HuH-7.5 (cell line): ENCODE data around the gene FAF2.

ENCODE experiments used
- DNase-seq: peaks from one replicate; pipeline ENCODE4 v3.0.0; 2011; ENCODE audit warnings: low spot score

The FAF2 gene

GRCh38 chr5:176531902-176532493 lies 83.8 kb downstream of the FAF2 start:
- DNase-seq, result no peak

- no peak for DNase-seq
Observed at GRCh38 chr5:176532795-176533194, 84.6 kb downstream of the FAF2 start.

DNA sequence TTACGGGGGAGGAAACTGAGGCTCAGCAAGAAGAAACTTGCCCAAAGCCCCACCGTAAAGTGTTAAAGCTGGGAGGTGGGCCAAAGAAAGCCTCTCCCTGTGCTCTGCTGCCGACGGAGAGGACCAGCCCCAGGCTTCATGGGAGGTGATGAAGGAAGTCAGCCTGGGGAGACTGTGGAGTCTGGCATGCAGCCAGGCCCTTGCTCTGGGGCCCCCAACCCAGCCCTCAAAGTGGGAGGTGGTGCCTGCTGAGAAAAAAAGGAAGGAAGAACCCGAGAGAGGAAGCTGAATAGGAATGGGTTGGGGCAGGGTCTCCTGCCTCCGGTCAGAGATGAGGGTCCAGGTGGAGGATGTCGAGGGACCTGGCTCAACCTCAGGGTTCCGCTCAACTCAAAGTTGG lies 85.2 kb downstream of the FAF2 start:
- DNase-seq, result no peak

DNA sequence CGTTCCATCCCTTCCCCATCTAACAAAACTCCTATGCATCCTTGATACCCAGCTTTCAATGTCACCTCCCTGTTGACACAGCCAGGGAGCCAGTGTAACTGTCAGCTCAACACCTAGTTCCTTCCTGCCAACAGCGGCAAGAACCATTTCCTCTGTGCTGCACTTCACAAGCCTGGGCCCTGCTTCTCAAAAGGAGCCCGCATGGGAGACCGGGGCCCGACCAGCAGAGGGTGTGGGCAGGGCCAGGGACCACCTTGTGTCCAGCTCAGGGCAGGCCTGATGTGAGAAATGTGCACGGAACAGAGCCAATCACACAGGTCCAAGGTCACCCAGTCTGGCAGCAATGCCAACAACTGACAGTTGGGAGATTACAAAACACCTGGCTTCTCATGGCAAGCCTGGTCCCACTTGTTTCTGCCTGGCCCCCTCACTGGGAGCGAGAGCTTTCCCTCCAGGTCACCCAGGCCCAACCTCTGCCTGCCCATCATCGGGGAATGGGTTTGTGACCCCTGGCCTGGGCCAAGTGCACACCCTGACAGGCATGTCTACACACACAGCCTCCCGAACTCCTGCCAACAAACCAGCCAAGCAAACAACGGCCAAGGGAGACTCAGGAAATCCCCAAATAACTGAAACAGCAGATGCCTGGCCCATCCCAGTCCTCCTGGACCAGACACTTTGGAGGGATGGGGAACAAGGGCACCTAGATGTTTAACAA lies 85.9 kb downstream of the FAF2 start:
- DNase-seq, result no peak

GRCh38 chr5:176534640-176535039 lies 86.5 kb downstream of the FAF2 start:
- no peak for DNase-seq

GRCh38 chr5:176535101-176535663 lies 87.0 kb downstream of the FAF2 start:
- no peak for DNase-seq

- DNase-seq, result no peak
Observed at GRCh38 chr5:176535664-176536131, 87.5 kb downstream of the FAF2 start.

DNA sequence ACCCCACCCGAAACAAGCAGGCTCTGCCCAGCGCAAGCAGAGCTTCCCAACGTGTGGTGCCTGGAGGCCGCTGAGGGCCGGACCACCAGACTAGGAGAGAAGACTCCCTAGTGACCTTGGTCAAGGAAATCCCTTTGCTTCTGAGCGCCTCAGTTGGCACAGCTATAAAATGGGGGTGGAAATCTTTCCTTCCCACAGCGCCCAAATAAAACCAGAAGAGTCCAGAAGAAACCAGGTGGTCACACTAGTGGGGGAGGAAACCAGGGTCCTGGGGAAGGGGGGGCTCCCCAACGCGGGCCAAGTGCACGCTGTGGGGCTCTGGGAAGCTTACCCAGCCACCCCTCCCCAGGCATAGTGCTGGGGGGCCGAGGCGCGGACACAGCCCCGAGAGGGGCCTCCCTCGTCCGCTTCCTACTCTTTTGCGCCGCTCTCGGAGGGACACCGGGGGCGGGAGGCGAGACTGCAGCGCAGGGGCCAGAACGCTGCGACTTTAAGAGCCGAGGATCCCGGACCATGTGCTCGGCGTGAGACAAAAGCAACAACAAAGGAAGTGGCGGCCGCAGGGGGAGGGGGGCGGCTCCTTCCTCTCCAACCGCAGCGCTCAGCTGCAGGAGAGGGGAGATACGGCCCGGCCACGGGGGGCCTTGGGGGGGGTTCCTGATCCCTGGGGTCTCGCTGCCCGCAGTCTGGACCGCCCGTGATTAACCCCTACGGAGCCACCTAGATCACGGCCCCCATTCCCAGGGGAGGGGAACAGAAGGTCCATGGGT lies 88.1 kb downstream of the FAF2 start:
- peak; percentile 74 for DNase-seq

- DNase-seq, result peak; percentile 94
Observed at GRCh38 chr5:176536902-176537553, 88.8 kb downstream of the FAF2 start, which contains the start of gene RNF44. TSS of gene RNF44 (minus strand) at chr5:176537402. CDS start at chr5:176532472, 4,930 bp downstream.

GRCh38 chr5:176537554-176538229 lies 89.5 kb downstream of the FAF2 start:
- DNase-seq, result peak; percentile 94

- no peak for DNase-seq
Observed at GRCh38 chr5:176538230-176538988, 90.2 kb downstream of the FAF2 start.

GRCh38 chr5:176538989-176539384 lies 90.8 kb downstream of the FAF2 start:
- no peak for DNase-seq

DNA sequence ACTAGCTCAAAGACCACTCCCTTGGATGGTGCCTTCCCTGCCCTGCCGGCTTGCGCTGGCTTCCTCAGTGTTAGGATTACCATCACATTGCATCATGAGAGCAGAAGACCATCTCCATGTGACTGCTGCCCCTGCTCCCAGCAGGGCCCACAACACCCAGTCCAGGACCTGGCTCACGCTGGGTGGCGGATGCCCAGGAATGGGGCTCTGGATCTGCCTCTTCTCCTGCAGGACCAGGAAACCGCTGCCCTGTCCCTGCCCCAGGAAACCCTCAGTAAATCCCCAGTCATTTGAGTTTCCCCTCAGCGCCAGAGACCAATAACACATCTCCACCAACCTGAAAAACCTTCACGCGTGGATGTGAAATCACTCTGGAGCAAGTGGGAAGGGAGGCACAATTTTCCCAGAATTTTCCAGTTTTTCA lies 92.3 kb downstream of the FAF2 start:
- DNase-seq, result no peak

GRCh38 chr5:176540956-176541337 lies 92.8 kb downstream of the FAF2 start:
- DNase-seq, result no peak

- no peak for DNase-seq
Observed at GRCh38 chr5:176541338-176542134, 93.4 kb downstream of the FAF2 start.

GRCh38 chr5:176542135-176542595 lies 94.0 kb downstream of the FAF2 start:
- DNase-seq, result no peak

DNA sequence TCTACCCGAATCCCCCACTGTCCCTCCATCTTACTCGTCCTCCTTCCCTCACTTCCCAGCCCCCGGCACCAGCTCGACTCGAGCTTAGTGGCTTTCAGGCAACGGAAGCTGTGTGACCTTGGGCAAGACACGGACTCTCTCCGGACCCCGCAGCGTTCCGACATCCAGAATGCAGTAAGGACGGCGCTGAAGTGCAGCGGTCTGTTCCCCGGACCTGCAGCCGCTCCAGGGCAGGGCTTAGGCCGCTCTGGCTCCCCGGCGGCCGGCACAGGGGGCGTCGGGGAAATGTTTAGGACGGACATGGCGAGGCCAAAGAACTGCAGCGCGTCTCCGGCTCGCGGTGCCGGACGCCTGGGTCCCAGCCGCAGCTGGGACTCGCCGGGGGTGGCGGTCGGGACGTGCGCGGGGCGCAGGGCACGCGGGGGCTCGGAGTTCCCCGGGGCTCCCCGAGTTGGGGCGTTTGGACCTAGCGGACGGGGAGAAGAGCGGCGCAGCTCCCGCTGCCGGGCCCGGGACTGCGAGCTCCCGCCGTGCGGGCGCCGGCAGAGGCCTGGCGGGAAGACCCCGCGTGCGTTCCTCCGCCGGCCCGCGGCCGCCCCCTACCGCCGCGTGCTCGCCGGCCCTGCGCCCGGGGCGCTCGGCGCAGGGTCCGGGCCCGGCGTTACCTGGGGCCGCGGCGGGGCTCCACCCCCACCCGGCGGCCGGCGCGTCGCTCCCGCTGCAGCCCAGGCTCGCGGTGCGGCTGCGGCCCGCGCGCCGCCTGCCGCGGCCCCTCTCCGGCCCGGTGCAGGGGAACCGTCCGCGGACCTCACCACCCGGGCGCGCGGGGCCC lies 94.6 kb downstream of the FAF2 start:
- DNase-seq, result peak; percentile 62

GRCh38 chr5:176543428-176544182 lies 95.4 kb downstream of the FAF2 start:
- DNase-seq, result peak; percentile 83
